Activated CD4-positive, alpha-beta T cell treated with anti-CD3 and anti-CD28 coated beads, Interleukin-2, amount 50 U/mL, for 24 hours (primary cell): Measurements from ENCODE around the gene PRR29.
"Not testable (repeated sequence)": the region's sequence is repeated elsewhere in the genome, so short reads cannot be mapped to it uniquely, and the experiment has no call there.

Experiments used
- DNase-seq, 2 donors: peaks; one replicate each; pipeline ENCODE4 v3.0.0-alpha.2; 2020; ENCODE audit warnings: low read depth in 1 of 2, low spot score in 1 of 2

The PRR29 gene

GRCh38 chr17:63974594-63975192, 23.5 kb upstream of the PRR29 start:
- DNase-seq, result no peak

- DNase-seq, result no peak
Observed at GRCh38 chr17:63975541-63976092, 22.5 kb upstream of the PRR29 start.

DNA sequence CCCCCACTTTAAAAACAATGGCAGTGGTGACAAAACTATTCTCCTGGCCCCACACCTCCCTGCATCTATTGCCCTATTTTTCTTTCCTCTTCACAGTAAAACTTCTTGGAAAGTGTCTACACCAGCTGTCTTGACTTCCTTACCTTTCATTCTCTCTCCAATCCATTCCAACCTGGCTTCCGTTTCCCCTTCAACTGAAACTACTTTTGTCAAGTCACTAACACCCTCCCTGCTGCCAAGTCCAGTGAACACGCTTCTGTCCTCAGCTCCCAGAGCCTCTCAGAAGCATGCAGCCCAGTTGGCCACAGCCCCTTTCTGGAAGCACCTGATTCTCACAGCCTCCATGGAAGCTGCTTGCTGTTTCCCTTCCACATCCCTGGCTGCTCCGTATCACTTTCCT, 21.4 kb upstream of the PRR29 start:
- no peak for DNase-seq

GRCh38 chr17:63978272-63979200, 19.6 kb upstream of the PRR29 start:
- DNase-seq, result no peak

DNA sequence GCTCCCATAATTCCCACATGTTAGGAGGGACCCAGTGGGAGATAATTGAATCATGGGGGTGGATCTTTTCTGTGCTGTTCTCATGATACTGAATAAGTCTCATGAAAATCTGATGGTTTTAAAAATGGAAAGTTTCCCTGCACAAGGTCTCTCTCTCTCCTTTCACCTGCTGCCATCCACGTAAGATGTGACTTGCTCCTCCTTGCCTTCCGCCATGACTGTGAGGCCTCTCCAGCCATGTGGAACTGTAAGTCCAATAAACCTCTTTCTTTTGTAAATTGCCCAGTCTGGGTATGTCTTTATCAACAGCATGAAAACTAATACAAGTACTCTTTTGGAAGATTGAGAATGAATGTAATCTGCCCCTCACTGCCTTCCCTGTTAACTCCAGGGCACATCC, 15.5 kb upstream of the PRR29 start:
- DNase-seq, result not testable (repeated sequence)

GRCh38 chr17:63983320-63983719, 14.8 kb upstream of the PRR29 start:
- no peak for DNase-seq

DNA sequence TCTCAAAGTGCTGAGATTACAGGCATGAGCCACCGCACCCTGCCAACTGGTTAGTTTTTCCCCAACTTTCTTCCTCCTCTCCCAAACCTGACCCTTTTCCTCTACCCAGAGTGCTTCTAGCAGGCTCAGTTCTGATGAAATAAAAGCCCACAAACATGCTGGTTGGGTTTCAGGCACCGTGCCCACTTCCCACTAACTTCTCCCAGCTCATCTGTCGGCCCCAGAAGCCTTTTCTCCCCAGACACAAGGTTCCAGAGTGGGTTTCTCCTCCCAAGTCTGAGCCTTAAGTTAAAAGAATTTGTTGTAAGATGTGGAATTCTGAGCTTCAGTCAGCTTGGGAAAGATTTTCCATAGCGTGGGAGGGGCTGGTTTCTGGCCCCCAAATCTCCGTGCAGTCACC, 13.9 kb upstream of the PRR29 start:
- no peak for DNase-seq

DNA sequence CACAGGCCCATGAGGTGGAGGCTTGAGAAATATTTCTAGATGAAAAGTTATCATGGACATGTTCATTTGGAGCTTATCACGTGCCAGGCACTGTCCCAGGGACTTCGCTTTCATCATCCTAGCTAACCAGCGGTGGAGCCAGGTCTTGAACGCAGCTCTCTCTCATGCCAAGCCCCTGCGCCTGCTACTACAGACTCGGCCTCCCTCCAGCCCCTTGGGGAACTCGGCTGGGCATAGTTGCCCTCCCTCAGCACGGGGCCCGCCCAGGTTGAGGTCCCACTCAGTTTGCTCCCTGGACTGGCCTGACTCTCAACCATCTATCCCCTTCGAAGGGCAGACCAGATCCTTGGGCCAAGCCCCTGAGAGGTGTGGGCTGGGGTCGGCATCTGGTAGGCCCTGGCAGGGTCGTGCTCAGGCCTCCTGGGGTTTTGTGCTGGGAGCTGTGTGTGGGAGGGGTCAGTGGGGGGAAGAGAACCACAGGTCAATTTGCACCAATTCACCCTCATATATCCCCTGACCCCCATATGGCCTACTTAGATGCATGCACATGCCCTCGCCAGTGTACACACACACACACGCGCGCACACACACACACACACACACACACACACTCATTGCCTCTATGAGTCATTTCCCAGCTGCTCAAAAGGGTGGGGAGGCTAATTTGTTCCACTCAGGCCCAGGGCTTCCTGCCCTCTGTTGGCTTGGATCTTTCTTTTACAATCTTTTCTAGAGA, 13.3 kb upstream of the PRR29 start:
- DNase-seq, result peak in 1 of 2 donors; percentile 48

DNA sequence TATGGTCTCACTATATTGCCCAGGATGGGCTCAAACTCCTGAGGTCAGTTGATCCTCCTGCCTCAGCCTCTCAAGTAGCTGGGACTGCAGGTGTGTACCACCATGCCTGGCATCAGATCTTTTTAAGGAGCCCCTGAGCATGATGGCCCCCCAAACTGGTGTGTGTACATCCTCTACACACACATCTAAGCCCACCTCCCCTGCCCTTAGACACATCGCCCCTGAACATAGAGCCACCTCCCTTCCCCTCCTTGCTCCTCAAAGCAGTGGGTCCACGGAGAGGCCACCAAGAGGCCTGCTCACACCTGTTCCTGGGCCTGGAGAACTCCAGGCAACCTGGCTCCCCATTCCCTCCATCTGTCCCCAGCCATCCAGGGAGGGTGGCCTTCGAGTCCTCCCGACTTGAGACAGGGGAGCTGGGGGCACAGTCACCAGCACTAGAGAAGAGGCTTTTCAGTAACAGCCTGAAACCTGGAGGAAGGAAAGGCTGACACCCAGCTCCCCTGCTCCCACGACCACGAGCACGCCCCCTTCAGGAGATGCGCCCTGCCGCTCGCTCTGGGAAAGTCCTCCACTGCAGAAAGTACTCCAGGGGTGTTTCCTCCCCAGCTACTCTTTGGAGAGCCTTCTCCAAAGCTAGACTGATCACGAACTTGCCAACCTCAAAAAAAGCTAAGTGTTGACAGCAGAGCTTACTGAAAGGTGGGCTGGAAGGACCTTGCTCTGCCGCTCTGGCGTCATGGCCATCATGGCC, 12.6 kb upstream of the PRR29 start:
- DNase-seq, result no peak

DNA sequence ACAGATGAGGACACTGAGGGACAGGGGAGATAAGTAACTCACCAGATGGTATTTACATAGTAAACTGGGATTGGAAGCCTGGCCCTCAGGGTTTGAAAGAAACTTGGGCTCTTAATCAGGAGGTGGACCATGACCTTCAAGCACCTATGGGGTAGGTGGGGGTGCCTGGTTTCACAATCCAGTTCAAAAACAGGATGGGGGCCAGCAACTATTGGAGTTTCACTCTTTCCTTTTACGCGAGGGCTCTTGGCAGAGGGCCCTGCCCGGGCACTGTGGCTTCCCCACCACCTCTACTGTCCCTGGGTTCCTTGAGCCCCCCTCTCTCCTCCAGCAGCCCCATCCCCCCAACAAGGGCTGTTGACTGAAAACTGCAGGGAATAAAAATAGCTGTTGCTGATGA, 11.3 kb upstream of the PRR29 start:
- DNase-seq, result no peak

DNA sequence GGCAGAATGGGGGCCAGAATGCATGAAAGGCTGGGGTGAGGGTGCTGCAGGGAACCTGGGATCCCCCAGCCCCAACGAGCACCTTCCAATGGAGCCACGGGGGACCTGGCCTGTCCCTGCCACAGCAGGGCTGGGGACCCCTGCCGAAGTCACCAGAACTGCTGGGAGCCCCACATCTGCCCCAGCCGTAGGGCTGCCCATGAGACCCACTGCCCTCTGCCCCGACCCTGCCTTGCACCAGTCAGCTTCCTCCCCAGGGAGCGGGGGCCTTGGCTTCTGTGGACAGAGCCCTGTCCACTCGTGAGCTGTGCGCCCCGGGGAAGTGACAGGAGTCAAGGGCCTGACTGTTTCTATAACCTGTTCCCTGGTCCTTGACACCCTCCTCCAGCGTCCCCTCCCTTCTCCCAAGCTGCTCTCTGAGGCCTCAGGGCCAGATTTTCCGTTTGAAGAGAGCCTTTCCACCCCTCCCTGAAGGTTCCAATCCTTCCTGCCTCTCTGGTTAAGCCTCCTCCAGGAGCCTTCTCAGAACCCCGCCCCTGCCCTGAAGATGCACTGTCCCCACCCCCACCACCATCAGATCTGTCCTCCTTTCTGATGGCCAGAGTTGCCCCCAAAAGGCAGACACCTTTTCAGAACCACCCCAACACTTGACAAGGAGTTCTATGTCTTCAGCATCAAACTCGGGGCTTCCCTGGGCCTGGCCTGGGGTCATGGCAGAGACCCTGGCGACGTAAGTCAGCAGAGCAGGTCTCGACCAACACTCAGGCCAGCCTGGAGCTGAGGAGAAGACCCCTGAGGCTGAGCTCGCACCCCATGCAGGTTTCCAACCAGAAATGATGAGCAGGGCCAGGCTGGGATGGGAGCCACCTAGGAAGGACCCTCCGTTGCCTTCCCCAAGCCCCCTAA, 10.7 kb upstream of the PRR29 start:
- no peak for DNase-seq

DNA sequence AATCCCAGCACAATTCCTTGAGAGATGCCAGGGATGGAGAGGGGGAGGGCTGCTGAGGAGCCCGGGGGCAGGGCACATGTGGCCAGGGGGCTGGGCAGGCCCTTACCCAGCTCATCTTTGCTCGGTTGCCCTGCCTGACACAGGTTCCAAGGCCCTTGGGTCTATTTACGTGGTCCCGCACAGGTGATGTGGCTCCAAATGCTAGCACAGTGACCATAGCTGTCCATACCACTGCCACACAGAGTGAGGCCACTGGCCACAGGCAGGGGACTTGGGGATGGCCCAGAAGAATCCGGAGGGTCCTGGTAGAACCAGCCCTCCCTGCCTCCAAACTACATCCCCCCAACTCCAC, 10.0 kb upstream of the PRR29 start:
- DNase-seq, result no peak

DNA sequence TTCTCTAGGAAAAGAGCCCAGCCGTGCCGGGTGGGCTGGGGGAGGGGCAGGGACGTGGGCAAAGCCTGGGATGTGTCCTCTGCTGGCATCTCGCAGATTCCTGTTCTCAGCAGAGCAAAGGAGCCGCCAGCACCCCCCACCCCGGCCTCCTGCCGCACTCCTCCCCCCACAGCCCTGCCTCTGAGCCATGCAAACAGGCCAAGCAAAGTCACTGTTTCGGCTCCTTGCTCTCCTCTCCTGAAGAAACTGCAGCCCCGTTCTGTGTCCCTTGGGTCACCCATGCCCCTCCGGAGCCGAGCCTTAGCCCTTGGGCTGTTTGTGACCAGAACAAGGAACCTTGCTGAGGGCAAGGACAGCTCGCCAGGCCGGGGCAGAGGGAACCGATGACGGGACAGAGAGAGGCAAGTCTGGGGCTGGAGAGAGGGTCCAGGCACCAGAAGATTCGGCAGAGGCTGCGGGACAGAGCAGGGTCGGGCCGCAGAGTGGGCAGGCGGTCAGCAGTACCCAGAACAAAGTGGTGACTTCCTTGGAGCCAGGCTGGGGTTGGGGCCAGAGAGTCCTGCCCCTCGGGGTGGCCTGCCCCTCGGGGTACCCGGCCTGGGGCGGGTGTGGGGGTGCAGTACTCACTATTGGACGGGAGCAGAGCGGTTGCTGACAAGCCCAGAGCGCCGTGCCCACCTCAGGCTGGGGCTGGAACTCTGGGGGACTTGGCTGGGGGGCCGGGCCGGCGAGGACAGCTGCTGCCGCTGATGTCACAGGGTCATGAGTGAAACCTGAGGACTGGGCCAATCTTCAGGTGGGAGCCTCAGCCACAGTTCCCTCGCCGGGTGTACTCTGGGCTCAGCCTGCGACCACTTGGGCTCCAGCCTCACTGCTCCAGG, 9.2 kb upstream of the PRR29 start:
- DNase-seq, result no peak

DNA sequence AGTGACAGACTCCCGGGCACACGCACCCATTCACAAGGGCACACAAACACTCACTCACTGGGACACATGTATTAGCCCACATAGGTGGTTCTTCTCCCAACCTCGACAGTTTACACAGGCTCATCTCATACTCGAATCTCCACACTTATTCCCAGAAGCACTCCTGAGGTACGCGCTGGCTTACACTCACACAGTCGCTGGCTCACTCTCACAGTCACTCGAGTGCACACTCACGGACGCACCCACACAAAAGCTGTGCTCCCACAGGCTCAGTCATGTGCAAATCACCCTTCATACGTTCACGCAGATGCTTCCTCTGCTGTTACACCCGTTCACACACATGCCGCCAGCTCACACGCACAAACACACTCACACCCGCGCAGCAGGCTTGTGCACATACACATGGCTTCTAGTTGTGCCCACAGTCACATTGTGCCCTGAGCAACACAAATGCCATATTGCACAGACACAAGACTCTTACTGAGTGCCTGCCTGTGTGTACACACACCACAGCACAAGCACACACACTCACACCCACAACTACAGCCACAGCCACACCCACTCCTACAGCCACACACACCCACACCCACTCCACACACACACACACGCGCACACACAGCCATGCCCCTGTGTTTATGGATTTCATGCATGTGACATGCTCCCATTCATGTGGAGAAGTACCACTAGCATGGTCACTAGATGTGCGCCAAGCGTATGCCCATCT, 8.4 kb upstream of the PRR29 start:
- DNase-seq, result no peak

- no peak for DNase-seq
Observed at GRCh38 chr17:63991611-63992010, 6.5 kb upstream of the PRR29 start.

- DNase-seq, result no peak
Observed at GRCh38 chr17:63993368-63993985, 4.7 kb upstream of the PRR29 start.

DNA sequence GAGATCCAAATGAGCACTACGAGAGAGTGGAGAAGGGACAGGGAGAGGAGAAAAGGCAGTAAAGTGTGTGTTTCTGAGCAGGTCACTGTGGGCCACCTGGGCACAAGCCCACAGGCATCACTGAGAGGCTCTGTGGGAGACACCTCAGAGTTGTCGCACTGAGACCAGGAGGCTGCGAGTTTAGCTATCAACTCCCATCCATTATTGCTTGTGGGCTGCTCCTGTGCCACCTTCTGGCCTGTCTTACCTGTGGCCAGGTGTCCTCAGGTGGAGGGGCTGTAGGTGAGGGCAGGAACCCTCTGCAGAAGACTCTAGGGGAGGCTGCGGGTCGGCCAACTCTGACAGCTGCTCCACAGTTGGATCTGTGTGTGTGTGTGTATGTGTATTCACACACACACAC, 2.5 kb upstream of the PRR29 start:
- no peak for DNase-seq
